AG08395 (cell line): ENCODE results near the gene NEURL1B.
"Not testable (repeated sequence)": the region's sequence is repeated elsewhere in the genome, so short reads cannot be mapped to it uniquely, and the experiment has no call there.

ENCODE experiments used
- DNase-seq: peaks from one replicate; pipeline ENCODE4 v3.0.0; 2012; ENCODE audit warnings: mixed read lengths, low spot score

The NEURL1B gene

DNA sequence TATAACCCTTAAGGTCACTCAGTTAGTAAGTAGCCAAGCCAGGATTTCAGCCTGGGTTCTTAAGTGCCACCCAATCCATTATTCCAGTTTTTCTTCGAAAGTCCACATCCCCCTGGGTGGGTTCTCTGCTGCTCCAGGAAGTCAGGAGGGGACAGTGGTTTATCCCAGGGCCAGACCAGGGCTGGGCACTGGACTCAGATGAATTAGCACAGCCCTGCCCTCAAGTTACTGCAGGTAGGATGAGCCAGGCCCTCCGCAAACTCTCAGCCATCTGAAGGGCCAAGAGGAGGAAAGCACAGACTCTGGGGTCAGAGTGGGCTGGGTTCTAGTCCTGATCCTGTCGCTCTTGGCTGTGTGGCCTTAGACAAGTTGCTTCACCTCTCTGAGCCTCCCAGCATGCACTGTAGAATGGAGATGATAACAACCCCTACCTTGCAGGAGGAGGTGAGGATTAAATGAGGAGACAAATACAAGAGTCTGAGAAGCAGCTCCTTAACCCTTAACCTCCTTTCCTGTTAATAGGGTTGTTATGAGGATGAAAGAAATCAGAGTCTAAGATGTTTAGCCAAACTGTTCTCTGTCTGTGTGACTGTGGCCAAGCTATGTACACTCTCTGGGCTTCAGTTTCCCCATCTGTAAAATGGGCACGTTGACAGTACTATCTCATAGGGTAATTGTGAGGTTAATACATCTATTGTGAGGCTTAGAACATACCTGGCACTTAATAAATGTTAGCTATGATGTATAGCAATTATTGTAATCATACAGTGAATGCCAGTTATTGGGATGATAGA lies 6.8 kb upstream of the NEURL1B start:
- no peak for DNase-seq

DNA sequence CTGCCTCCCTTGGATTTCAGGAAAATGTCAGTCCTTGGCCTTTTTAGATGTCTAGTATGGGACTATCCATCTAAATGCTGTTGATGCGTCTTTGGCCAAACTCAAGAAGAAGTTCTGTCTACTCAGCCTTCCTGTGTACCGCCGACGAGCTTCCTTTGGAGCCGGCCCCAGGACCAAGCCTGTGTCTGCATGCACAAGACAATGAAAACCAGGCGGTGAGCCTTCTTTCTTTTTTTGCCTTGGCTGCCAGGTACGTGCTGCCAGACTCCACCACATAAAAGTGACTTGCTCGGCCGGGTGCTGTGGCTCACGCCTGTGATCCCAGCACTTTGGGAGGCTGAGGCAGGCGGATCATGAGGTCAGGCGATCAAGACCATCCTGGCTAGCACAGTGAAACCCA lies 6.0 kb upstream of the NEURL1B start:
- DNase-seq = no peak

DNA sequence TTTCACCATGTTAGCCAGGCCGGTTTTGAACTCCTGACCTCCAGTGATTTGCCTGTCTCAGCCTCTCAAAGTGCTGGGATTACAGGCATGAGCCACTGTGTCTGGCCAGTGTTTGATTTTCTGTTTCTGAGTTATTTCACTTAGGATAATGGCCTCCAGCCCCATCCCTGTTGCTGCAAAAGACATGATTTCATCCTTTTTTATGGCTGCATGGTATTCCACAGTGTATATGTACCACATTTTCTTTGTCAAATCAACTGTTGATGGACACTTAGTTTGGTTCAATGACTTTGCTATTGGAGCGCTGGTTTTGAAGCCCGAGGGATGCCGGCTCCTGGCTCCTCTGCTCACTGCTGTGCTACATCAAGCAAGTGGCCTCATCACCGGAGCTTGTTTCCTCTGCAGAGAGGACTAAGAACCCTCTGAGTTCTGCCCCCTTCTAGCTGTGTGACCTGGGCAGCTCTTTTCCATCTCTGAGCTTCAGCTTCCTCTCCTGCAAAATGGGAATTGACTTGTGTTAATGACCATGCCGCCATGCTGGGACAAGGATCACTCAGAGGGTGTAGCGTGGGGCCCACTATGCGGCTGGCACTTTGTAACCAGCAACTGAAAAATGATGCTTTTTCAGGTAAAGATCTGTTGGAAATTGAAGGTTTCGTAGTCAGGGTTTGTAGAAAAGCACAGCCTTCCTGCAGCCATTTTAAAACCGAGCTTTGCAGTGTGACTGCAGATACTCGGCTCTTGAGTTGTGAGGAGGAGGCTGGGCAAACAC lies 4.6 kb upstream of the NEURL1B start:
- DNase-seq = no peak

DNA sequence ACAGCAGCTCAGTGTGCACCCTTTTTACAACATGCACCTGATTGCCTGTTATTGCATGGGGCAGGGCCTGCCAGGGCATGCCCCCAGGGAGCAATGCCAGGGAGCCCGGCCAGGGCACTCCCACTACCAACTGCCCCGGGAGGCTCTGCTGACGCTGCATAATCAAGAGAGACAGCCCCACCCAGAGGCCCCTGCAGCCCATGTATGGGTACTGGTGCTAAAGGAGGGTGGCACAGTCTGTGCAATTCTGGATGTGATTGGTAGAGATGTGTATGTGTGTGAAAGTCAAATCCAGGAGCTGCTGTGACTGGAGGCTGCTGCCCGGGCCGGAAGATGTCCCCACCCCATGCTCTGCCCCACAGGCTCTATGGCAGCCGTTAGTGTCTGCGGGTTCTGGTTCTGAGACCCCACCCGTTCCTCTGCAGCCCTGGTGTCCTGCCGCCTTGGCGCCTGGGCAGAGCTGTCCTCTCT lies 3.9 kb upstream of the NEURL1B start:
- no peak for DNase-seq

DNA sequence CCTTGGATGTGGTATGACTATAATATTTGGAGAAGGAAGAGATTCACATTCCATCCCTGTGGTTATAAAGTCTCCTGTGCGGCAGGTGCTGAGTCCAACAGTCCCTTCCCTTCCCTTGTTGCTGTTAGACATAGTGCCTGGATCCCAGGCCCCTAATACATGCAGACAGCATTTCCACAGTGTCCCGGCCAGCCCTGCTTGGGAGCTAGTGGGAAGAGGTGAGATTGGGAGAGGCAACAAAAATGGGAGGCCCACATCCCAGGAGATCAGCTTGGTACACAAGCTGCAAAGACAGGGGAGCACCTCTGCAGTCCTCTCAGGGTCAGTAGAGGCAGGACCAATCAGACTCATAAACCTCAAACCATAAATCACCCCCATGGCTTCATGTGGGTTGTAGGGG lies 3.3 kb upstream of the NEURL1B start:
- DNase-seq = no peak

DNA sequence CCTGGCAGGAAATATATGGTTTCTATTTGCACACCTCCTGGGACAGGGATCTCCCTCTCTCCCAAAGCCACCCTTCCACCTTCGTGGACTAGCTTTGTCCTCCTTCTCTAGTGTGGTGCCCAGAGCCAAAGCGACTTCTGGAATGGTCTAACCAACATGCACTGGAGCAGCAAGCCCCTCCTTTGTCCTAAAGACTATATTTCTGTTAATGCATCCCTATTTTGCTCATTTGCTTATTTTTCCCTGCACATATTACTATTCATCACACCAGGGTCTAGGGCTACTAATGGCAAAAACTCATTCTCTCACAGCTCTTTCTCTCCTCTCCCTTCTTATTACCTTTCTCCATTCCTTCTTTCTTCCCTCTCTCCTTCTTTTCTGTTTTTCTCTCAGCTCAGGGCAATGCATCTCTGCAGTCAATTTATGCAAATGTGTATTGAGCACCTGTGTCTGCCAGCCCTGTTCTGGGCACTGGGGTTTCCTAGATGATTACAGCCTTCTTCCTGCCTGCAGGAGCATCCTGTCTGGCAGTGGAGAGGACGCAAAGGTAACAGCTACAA lies 2.8 kb upstream of the NEURL1B start:
- DNase-seq = no peak

DNA sequence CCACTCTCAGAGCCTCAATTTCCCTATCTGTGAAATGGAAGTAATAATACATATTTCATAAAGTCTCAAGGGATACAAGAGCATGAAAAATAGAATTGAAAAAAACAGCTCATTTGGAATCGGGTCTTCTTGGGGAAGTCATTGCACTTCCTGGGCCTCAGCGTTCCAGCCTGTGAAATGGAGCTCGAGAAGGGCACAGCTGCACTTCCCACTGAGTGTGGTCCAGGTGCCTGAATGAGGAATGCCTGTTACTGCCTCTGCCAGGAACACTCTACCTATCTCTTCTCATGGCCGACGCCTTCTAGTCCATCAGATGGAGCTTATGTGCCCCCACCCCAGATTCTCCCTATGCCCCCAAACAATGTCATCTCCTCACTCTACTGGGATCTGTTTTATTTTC lies 924 bp upstream of the NEURL1B start:
- no peak for DNase-seq

DNA sequence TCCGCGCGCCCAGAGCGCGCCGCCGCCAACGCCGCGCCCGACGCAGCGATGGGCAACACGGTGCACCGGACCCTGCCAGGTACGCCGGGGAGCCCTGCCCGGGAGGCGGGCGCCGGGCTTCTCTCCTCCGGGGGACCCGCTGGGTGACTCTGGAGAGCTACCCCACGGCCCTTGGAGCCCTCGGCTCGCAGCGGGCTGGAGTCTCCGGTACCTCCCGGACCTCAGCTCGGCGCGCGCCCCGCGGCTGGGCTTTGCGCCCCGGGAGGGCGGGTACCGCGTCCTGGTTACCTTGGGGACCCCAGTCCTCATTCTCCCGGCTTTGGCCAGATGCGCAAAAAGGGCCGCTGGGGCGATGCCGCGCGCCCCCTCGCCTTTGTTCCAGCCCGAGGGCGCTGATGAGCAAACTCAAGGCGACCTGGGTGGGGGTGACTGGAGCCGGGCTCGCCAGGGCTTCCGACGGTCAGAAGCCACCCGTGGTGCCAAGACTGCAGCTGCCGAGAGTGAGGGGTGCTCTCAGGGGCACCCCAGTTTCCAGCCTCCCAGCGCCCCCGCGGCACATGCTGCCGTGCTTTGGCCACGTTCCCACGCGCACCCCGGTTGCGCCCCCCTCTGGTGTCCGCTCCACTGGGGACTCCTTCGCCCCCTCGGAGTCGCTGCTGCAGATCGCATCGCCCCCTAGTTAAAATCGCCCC lies 442 bp downstream of the NEURL1B start:
- no peak for DNase-seq

DNA sequence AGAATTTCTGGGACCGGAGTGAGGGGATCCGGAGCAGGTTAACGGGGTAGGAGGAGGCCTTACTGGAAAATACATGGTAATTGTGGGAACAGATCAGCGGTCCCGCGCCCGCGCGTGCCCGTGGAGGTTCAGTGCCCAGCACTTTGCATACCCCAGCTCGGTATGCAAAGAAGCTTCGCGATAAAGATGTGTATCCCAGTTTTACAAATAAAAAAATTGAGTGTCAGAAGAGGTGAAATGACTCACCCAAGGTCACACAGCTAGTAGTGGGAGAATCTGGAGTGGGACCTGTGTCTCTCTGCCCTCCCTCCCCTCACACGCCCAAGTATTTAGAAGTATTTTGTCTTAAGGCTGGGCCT lies 967 bp downstream of the NEURL1B start:
- no peak for DNase-seq

DNA sequence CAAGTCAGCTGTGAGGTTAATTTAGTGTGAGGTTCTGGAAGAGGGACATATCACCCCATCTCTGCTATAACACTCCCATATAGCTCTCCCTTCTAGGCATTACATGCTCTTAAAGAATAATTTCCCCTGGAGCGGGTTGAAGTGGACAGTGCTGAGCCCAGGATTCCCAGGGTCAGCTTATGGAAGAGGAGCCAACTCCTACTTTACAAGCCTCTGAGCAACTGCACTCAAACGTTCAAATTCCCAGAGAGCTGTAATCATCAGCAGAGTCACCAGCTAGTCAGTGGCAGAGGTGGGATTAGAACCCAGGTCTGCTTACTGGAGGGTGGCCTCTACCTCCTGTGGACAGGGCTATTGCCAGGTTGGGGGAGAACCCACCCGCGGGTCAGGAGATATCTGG lies 1.4 kb downstream of the NEURL1B start:
- no peak for DNase-seq

DNA sequence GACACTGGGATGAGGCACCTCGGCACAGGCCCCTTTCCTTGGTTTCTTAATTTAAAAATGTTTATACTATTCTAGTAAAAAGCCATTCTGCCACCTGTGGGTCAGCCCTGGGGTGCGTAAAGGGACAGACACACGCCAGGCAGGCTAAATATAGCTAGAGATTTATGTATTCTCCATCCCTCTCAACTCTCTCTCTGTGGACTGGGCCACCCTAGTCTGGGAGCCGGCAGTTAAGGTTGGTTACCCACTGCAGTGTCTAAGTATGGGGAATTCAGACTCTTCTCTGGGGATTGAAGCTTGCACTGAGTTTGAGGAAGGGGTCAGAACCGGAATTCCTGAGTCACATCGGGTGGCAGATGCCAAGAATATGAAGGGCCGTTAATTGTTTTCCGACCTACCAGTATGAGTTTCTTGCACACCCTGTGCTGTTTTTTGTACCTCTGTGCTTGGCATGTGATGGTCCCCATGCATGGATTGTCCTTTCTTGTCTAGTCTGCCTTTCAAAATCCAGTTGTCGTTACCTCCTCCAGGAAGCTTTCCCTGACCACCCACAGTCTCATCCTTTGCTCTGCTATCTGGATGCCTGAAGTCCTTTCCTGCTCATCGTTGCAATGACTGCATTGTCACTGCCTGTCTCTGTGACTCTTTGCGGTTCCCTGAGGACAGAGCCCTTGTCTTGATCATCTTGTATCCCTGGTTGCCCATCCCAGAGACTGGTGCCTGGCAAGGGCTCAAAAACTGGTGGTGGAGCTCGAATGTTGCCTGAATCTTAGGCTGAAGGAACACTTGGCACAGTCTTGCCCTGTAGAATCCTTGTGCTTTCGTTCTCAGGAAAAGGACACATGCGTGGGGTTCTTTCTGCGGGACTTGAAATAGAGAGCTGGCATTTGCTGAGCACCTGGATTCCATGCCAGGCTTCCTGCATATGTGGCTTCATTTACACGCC lies 2.1 kb downstream of the NEURL1B start:
- DNase-seq = no peak

DNA sequence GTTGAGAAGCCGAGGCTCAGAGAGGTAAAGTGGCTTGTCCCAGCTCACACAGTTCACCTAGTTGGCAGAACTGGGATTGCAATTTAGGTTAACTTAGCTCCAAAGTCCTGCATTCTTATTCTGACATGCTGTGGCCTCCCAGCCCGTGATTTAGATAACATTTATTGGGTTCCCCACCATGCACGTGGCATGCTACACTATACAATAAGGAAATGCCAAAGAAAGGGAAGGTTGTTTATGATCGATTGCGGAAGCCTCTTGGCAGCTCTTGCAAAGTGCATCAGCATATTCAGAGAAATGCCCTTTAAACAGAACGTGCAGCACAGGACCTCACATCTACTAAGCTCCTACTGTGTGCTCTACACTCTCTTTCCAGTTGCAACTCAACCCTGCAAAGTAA lies 3.2 kb downstream of the NEURL1B start:
- no peak for DNase-seq

DNA sequence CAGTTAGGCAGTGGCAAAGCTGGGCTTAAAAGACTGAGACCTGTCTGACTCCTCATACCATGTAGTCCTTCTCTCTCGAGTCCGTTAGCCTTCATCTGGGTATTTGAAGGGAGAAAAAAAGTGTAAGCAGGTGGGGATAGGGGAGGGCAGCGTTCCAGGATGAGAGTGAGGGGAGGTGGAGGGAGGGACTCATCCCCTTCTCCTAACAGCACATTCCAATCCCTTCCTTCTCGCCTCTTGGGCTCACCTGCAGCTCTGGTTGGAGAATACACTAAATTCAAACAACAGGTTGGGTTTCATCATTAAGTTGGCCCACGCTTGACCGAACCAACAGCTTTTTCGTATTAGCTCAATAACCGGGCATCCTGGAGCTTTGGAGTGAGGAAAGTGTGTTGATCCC lies 3.6 kb downstream of the NEURL1B start:
- DNase-seq = no peak

DNA sequence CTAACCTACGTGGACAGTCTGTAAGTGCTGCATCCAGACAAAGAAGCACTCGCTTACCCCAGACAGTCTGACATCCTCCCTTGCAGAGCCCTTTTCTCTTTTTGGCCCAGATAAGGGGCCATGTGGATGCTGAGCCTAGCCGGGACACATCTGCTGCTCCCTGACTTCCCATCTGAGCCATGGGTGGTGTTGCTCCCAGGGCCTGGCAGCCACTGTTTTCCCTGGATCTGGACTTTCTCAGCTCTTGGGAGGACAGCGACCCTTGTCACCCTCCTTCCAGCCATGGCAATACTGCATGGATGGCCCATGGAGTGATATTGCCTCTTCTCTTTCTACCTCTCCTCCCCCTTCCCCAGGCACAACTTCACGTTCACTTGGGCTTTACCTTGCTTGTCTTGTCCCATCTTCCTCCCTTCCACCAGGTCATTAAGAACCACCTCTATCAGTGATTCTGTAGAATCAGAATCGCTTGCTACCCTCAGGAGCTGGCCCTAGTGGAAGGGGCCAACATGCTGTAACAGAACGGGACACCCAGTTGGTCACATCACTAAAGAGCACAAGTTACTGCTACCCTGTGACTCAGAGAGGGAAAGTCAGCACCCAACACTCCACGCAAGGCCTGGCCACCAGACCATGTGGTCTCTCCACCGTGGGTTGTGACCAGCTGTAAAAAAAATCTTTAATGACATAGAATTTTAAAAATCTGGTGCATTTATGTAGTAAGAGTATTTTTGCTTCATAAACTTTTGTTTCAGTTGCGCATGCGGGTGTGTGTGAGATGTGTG lies 4.4 kb downstream of the NEURL1B start:
- no peak for DNase-seq

DNA sequence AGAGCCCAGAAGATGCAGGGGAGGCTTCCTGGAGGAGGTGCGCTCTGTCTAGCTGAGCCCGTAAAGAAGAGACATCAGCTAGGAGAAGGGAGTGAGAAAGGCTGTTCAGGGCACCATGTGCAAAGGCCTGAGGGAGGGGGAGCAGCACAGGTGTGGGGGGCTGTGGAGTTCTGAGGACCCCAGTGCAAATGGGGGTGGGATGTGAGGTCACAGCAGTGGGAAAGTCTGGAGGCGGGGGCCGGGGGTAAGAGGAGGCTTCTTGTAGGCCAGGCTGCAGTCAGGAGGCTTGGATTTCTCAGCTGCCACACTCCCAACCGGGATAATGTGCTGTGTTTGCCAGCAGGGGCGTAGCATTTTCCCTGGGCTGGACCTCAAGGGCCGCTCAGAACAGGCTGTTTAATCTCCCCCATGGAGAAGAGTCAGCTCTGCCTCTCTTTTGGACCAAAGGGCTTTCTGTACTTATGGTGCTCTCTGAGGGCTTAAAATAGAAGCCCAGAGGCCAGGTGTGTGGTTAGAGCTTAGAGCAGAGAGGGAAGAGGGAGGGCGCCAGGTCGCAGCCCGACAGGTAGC lies 5.7 kb downstream of the NEURL1B start:
- peak; percentile 41 for DNase-seq

DNA sequence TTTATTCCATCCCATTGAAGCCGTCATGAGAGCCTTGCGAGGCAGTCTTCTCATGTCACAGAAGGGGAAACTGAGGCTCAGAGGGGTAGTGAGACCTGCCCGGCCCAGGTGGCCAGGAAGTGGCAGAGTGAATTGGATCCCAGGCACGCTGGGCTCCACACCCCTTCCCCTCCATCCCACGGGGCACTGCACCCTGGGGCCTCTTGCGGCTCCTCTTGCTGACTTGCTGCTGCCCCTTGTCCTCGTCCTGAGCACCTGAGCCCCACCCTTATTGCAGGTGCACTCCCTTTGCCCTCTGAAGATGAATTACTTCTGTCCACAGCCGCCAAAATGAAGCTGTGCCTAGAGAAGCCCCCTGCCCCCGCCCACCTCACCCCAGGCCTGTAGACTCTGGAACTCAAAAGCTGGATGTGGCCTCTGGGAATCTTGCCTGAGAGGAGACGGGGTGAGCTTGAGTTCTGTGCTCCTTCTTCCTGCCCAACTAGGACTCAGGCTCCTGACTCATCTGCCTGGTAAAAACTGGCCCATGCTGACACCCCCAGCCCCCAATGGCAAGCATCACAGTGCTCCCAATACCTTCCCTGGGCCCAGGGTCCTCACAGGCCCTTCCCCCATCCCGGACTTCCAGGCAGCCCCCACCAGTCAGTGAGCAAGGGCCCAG lies 6.4 kb downstream of the NEURL1B start:
- DNase-seq = no peak

DNA sequence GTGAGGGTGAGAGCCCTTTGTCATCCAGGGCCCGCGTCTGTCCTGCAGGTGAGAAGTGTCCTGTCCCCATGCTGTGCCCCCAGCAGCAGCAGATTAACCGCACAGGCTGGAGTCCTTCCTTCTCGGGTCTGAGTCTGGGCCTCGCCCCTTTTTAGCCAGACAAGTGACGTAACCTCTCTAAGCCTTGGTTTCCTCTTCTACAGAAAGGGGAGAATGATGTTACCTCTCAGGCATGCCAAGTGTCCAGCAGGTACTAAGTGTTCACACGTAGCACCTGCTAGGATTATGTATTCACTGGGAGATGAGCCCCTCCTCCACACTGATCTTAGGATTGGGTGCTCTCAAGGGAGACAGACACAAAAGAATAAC lies 6.9 kb downstream of the NEURL1B start:
- no peak for DNase-seq

DNA sequence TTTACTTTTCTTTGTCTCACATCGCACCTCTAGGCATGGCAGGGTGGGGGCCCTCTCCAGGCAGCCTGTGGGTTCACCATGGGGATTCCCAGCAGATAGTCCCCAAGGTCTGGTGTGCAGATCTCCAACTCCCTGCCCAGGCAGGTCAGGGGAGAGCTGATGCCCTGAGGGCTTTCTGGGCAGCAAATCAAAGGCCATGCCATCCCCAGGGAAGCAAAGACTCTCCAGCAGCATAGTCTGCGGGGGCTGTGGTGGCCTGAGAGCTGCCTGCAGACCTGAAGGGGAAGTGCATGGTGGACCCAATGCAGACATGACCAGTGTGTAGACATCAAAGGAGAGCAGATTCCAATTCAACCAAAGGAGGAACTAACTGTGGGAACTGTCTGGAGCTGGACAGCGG lies 7.7 kb downstream of the NEURL1B start:
- no peak for DNase-seq

DNA sequence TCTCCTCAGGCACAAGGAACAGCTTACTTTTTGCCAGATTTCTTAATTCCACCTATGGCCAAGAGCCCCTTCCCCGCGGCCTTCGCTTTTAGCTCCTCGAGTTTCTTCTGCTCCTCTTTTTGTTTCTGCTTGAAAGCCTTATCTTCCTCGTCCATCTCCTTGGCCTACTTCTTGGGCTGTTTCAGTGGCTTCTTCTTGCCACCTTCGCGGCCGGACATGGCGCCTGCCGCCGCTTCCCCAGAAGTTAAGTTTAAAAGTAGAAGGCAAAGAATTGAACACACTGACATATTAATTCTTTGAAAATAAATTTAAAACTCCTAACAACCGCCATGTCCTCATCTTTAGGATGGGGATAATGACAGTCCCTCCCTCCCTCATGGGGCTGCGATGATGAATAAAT lies 15.4 kb downstream of the NEURL1B start:
- DNase-seq = not testable (repeated sequence)
